Colonic mucosa (tissue), 4 donors: ENCODE measurements around the gene IL1RAPL1. TPM values are rescaled to one million over a fixed set of nuclear protein-coding genes. Genes with fewer than 3 reads are reported as not detected.

Experiments
- DNase-seq: peaks from one replicate; pipeline ENCODE4 v3.0.0-alpha.2; 2020
- H3K27ac ChIP-seq: fragments of 200-600 bp; one replicate; pipeline ENCODE4 v1.8.0; 2021
- H3K27me3 ChIP-seq: fragments of 200-600 bp; one replicate; pipeline ENCODE4 v1.8.0; 2021
- H3K36me3 ChIP-seq: fragments of 200-600 bp; one replicate; pipeline ENCODE4 v1.8.0; 2021
- H3K4me1 ChIP-seq: fragments of 200-600 bp; one replicate; pipeline ENCODE4 v1.8.0; 2021; ENCODE audit warnings: mild to moderate bottlenecking
- H3K4me3 ChIP-seq: fragments of 200-600 bp; one replicate; pipeline ENCODE4 v1.8.0; 2021
- H3K9ac ChIP-seq, 2 donors: one replicate each; pipeline ENCODE4 v1.7.0; 2013; ENCODE audit warnings: control low read depth in 2 of 2, low read depth in 2 of 2, low read length in 2 of 2
- H3K9me3 ChIP-seq: fragments of 200-600 bp; one replicate; pipeline ENCODE4 v1.8.0; 2021
- intact Hi-C: fragments of 100-400 bp; cut with DNase I; formaldehyde crosslinking; loops from one replicate; pipeline ENCODE4 v1.14.1; 2022
- total RNA-seq, 2 donors: library from RNA; stranded (reverse); fragmentation: NEBNext Ultra II Directional in 1 of 2; extraction: Animal tissue kit (Norgen Biotek cat#: 25700) in 1 of 2; gene quantifications; one replicate each; pipeline ENCODE4 v1.2.1, GENCODE V29; 2021
- TF ChIP-seq, protein P1 (sequence below): fragments of 200-600 bp; IDR thresholded peaks from one replicate; pipeline ENCODE4 v1.8.0; 2022; ENCODE audit warnings: antibody characterized with exemption, mild to moderate bottlenecking
- donor health status: healthy.
- donor health status: DM: no; HTN: no; CAD: no.
- donor health status: DM: no; HTN: no; CAD: no.

Gene IL1RAPL1
- total RNA-seq, 2 donors from 2014 or later: 0.10 to 0.24 TPM

DNA sequence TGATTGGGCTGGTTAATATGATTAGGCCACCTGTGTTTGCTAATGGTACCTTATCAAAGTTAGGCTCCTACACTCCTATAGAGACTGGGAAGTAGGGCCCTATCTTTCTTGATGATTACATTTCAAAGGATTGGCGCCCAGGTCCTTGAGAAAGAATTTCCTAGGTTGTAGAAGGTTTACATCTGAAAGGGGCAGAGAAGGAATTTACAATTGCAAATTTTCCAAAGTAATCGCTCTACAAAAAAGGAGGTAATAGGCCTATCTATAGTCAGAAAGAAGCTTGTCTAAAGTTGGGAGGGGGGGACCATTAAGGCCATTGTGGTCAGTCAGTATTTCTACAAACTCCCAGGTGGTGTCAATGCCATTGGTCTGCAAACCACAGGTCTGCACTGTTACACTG lies 638.4 kb downstream of the IL1RAPL1 start:
- H3K4me3 ChIP-seq: no peak overlapping the region
- H3K4me1 ChIP-seq: no peaks in the 10 kb centered on the region
- DNase-seq: no peak
- TF ChIP-seq, protein P1, sequence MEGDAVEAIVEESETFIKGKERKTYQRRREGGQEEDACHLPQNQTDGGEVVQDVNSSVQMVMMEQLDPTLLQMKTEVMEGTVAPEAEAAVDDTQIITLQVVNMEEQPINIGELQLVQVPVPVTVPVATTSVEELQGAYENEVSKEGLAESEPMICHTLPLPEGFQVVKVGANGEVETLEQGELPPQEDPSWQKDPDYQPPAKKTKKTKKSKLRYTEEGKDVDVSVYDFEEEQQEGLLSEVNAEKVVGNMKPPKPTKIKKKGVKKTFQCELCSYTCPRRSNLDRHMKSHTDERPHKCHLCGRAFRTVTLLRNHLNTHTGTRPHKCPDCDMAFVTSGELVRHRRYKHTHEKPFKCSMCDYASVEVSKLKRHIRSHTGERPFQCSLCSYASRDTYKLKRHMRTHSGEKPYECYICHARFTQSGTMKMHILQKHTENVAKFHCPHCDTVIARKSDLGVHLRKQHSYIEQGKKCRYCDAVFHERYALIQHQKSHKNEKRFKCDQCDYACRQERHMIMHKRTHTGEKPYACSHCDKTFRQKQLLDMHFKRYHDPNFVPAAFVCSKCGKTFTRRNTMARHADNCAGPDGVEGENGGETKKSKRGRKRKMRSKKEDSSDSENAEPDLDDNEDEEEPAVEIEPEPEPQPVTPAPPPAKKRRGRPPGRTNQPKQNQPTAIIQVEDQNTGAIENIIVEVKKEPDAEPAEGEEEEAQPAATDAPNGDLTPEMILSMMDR: no peak
- no peaks in the 10 kb centered on the region for H3K27me3 ChIP-seq
- intact Hi-C loops: no loop called here
- H3K9ac ChIP-seq: no peak overlapping the region
- H3K9me3 ChIP-seq: no peaks in the 10 kb centered on the region
- no peaks in the 10 kb centered on the region for H3K36me3 ChIP-seq
- no peak overlapping the region for H3K27ac ChIP-seq

DNA sequence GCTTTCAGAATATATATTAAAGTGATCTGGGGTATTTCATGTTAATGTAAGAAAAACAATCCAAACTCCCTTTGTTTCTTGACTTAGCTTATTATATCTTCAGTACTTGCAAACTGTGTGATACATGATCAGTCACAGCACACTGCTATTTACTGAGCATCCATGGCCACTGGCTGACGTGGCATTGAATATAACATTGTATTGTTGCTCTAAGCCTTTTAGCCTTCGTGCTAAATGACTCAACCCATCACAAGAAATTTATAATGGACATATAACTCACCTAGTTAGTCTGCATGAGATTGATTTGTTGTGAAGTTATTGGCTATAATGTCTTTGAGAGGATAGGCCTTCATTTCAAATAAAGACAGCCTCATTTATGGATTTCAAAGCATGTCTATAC lies 642.6 kb downstream of the IL1RAPL1 start:
- Histone ChIP-seq H3K9ac (no peak overlapping the region), H3K9me3 (no peaks in the 10 kb centered on the region)
- intact Hi-C loops: no loop called here

DNA sequence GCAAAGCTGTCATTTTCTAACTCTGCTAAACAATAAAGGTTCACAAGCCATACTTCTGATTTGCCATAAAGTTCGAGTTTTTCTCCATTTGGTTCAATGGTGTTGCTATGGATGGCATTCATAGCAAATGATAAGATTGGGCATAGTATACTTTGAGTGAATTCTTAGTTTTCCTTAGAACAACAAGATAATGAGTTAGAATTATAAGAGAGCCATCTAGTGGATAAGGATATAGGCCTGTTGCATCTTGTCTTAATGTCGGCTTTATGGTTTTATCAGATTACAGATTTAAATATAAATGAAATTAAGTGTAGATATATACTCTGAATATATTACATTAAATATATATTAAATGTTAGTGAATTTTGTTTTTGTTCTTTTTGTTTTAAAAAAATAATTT lies 644.6 kb downstream of the IL1RAPL1 start:
- H3K4me3 ChIP-seq: no peak overlapping the region
- no peak overlapping the region for H3K27ac ChIP-seq
- H3K9ac ChIP-seq: no peak overlapping the region
- H3K9me3 ChIP-seq: no peaks in the 10 kb centered on the region
- no peaks in the 10 kb centered on the region for H3K36me3 ChIP-seq
- no peaks in the 10 kb centered on the region for H3K4me1 ChIP-seq
- DNase-seq: no peak
- intact Hi-C loops: no loop called here
- TF ChIP-seq, protein P1: no peak
- H3K27me3 ChIP-seq: no peaks in the 10 kb centered on the region

More for the DNA sequence above, 642.6 kb downstream of the IL1RAPL1 start:
- Histone ChIP-seq H3K4me3 (no peak overlapping the region), H3K36me3 (no peaks in the 10 kb centered on the region), H3K4me1 (no peaks in the 10 kb centered on the region), H3K27me3 (no peaks in the 10 kb centered on the region), H3K27ac (no peak overlapping the region)
- TF ChIP-seq, protein P1: no peak
- DNase-seq: no peak

DNA sequence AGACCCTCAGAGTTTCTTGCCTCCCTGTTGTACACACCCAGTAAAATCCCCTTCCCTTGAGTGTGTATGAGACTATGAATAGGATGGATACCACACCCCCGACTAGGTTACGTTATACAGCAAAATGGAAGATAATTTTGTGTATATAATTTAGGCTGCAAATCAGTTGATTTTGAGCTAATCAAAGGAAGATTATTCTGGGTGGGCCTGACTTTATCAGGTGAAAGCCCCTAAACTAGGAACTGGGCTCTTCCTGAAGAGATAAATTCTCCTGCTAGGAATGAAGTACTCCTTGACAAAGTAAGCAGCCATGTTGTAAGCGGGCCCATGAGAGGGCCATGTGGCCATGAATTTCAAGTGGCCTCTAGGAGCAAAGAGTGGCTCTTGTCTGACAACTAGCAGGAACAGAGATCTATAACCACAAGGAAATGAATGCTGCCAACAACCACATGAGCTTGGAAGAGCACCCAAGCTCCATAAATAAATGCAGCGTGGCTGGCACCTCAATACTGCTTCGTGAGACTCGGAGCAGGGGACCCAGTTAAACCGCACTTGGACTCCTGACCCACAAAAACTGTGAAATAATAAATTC lies 646.4 kb downstream of the IL1RAPL1 start:
- no peak overlapping the region for H3K9ac ChIP-seq
- no peak overlapping the region for H3K27ac ChIP-seq
- TF ChIP-seq, protein P1: no peak
- intact Hi-C loops: no loop called here
- no peaks in the 10 kb centered on the region for H3K27me3 ChIP-seq
- H3K9me3 ChIP-seq: no peaks in the 10 kb centered on the region
- H3K36me3 ChIP-seq: no peaks in the 10 kb centered on the region
- DNase-seq: no peak
- no peaks in the 10 kb centered on the region for H3K4me1 ChIP-seq
- H3K4me3 ChIP-seq: no peak overlapping the region

DNA sequence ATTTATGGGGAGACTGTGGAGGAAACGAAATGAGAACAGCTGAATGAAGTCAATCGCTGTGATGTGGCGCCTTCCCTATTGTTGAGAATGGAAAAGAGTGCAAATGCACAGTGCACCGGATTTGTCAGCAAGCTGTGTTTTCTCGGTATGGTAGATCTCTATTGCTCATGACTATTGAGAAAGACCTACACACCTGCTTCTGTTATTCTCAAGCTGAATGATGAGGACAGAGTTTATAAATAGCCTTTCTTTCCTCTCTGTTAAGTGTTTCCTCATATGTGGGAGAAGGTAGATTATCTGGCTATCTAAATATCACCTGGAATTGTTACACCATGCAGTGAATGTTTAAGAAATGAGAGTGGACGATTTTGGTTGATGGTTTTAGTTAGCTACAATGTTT lies 650.7 kb downstream of the IL1RAPL1 start:
- Histone ChIP-seq H3K4me1 (no peaks in the 10 kb centered on the region), H3K9ac (no peak overlapping the region), H3K4me3 (no peak overlapping the region), H3K27me3 (no peaks in the 10 kb centered on the region), H3K9me3 (no peaks in the 10 kb centered on the region), H3K27ac (no peak overlapping the region), H3K36me3 (no peaks in the 10 kb centered on the region)
- DNase-seq: no peak
- intact Hi-C loops: no loop called here
- TF ChIP-seq, protein P1: no peak
